Measurements from ENCODE around the gene RHEX.

RHEX gene

DNA sequence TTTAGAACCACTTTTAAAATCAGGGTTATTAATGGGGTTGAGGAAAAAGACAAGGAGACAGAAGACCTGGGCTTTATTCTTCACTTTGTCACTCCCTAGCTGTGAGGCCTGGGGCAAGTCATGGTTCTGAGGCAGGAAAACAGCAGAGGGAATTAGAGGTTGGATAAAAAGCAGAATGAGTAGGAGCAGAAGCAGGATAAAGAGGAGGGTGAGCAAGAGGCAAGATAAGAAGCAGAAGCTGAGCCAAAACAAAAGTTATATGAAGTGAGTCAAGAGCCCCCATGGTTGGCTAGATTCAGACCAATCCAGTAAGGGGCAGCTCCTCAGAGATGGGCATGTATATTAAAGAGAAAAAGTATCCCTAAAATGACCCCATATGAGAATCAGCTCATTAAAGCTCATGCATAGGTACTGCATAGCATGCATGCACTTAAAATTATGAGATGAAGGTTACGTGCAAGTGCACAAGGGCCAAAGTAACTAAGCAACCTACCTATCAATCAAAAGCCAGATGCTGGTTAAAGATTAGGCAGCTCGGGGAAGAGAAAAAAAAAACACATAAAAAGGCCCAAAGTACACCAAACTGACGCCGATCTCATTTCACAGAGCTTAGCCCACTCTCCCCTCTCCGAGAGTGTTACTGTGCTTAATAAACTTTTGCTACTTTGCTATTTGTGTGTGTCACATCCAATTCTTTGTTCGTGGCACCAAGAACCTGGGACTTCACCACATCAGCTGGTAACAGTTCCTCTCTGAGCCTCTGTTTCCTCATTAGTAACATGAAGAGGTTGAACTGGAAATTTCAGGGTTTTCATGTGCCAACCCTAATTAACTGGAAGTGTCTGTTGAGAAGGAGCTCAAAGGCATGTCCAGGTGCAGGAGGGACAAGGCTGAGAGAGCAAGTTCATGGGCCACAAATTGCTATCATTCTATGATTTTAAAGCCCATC is 62.0 kb downstream of the RHEX start:
- in situ Hi-C loops (cut with HindIII; ENCODE audit: low sequenced_read_pairs): loop anchor here (25.0 kb wide), 1 partner anchor 203 kb away; no protein-coding TSS in a partner anchor
- TF ChIP-seq, protein P1, sequence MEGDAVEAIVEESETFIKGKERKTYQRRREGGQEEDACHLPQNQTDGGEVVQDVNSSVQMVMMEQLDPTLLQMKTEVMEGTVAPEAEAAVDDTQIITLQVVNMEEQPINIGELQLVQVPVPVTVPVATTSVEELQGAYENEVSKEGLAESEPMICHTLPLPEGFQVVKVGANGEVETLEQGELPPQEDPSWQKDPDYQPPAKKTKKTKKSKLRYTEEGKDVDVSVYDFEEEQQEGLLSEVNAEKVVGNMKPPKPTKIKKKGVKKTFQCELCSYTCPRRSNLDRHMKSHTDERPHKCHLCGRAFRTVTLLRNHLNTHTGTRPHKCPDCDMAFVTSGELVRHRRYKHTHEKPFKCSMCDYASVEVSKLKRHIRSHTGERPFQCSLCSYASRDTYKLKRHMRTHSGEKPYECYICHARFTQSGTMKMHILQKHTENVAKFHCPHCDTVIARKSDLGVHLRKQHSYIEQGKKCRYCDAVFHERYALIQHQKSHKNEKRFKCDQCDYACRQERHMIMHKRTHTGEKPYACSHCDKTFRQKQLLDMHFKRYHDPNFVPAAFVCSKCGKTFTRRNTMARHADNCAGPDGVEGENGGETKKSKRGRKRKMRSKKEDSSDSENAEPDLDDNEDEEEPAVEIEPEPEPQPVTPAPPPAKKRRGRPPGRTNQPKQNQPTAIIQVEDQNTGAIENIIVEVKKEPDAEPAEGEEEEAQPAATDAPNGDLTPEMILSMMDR (IDR thresholded peaks at IDR 0.05; ENCODE audit: low read depth, low read length): no peak
- no peak for DNase-seq (ENCODE audit: low read depth, low spot score)
- H3K4me3 ChIP-seq (ENCODE audit: low read depth, low read length): no peak overlapping the region

DNA sequence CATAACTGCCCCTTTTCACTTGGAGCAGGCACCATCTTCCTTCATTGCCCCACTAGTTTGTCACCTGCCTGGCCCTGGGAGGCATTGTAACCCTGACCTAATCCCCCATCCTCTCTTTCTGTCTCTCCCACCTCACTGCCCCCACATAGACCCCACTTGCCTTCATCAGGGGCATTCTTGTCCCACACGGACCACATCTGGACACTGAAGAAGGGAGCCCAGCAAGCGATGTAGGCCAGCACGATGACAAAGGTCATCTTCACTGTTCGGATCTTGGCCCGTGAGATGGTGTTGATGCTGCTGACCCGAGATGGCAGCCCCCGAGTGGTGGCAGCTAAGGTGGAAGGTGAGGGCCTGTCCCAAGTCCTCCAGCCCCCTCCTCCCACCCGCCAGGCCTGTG is 62.8 kb downstream of the RHEX start:
- in situ Hi-C loops (cut with HindIII; ENCODE audit: low sequenced_read_pairs): loop anchor here (25.0 kb wide), 1 partner anchor 203 kb away; no protein-coding TSS in a partner anchor
- no peak for DNase-seq (ENCODE audit: low read depth, low spot score)
- no peak overlapping the region for H3K4me3 ChIP-seq (ENCODE audit: low read depth, low read length)
- TF ChIP-seq, protein P1 (IDR thresholded peaks at IDR 0.05; ENCODE audit: low read depth, low read length): no peak

DNA sequence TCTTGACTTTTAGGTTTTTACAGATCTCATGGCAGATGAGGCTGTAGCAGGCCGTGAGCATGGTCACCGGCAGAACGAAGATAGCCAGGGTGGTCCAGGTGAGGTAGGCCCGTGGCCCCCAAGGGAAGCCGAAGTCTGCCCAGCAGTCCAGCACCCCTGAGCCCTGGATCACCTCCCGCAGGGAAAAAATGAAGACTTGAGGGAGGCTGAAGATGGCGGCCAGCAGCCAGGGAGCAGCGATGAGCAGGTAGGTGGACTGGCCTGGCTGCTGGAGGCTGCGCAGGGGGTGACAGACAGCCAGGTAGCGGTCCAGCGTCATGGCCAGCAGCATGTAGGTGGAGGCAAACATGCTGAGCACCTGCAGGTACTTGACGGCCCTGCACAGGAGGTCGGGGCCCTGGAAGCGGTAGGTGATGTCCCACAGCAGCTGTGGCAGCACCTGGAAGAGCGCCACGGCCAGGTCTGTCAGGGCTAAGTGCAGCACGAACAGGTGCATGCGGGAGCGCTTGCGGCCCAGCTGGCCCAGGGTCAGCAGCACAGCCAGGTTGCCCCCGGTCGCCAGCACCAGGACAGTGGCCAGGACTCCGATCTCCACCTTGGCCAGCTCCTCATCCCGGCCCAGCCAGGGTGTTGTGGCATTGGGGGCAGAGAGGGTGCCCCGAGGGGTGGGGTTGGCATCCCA is 63.4 kb downstream of the RHEX start:
- TF ChIP-seq, protein P1 (IDR thresholded peaks at IDR 0.05; ENCODE audit: low read depth, low read length): no peak
- DNase-seq (ENCODE audit: low read depth, low spot score): no peak
- in situ Hi-C loops (cut with HindIII; ENCODE audit: low sequenced_read_pairs): loop anchor here (25.0 kb wide), 1 partner anchor 204 kb away; no protein-coding TSS in a partner anchor
- H3K4me3 ChIP-seq (ENCODE audit: low read depth, low read length): no peak overlapping the region

DNA sequence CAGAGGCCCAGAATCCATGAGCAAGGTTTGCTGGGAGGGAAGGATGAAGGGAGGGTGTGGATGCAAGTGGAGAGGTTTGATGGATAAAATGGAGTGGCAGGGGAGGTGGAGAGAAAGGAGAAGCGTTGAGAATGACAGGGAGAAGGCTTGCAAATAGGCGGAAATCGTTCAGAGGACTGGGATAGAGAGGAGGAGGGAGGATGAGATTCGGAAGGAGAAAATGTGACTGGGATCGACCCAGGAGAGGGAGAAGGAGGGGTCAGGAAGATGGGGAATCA is 63.8 kb downstream of the RHEX start:
- in situ Hi-C loops (cut with HindIII; ENCODE audit: low sequenced_read_pairs): loop anchor here (25.0 kb wide), 1 partner anchor 205 kb away; no protein-coding TSS in a partner anchor
- no peak for DNase-seq (ENCODE audit: low read depth, low spot score)
- H3K4me3 ChIP-seq (ENCODE audit: low read depth, low read length): no peak overlapping the region
- TF ChIP-seq, protein P1 (IDR thresholded peaks at IDR 0.05; ENCODE audit: low read depth, low read length): no peak

DNA sequence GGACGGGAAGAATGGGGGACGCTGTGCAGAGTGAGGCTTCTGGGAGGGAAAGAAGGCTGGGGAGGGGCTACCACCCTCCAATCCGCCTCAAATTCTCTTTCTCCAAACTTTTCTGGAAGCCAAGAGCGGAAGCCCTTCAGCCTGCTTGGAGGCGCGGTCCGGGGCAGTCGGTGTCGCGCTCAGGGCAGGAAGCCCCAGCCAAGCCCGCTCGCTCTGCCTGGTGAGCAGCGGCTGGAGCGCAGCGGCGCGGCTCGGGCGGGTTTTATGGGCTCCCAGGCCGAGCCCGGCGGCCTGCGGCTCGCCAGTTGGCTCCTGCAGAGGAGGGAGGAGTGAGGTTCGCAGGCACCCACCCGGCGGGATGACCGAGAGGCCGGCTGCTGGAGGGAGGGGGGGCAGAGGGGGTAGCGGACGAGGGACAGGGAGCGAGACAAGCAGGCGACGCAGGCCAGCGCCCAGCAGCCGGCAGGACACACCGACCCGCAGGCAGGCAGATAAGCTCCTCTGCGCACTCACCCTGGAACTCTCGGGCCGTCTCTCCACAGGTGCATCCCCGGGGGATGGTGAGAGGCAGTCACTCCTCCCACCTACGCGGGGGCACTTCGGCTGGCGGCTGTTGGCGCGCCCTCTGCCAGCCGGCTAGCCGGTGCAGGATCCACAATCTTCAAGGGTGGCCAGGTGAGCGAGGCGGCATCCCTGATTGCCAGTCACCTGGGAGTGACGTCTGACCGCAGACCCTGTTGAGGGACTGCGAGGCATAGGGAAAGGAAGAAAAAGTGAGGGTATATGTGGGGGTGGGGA is 64.4 kb downstream of the RHEX start, which contains the start of gene AVPR1B:
Gene AVPR1B (minus strand): TSS at position 238 of the 798 bp plus-strand sequence. CDS start 498 bp downstream, outside the sequence.
- TF ChIP-seq, protein P1 (IDR thresholded peaks at IDR 0.05; ENCODE audit: low read depth, low read length): no peak
- in situ Hi-C loops (cut with HindIII; ENCODE audit: low sequenced_read_pairs): loop anchor here (25.0 kb wide), 1 partner anchor 205 kb away; no protein-coding TSS in a partner anchor
- peak within 1 kb of the TSS; percentile 12 for H3K4me3 ChIP-seq (ENCODE audit: low read depth, low read length)
- peak; percentile 8 for DNase-seq (ENCODE audit: low read depth, low spot score)

DNA sequence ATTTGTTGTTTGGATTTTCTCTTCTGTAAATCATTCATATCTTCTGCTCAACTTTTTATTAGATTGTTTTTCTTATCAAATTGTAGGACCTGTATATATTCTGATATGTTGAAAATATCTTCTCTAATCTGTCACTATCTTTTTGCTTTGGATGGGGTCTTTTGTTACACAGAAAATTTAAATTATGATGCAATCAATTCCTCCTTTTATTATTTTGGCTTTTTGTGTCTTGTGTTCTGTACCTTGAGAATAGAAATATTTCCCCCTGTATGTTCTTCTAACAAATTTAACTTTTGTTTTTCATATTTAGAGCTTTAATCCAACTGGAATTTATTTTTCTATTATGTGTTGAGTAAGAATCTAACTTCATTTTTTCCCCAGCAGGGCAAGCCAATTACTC is 67.4 kb downstream of the RHEX start:
- H3K4me3 ChIP-seq (ENCODE audit: low read depth, low read length): no peak overlapping the region
- TF ChIP-seq, protein P1 (IDR thresholded peaks at IDR 0.05; ENCODE audit: low read depth, low read length): no peak
- in situ Hi-C loops (cut with HindIII; ENCODE audit: low sequenced_read_pairs): loop anchor here (25.0 kb wide), 1 partner anchor 208 kb away; no protein-coding TSS in a partner anchor
- no peak for DNase-seq (ENCODE audit: low read depth, low spot score)

Data from astrocyte of the spinal cord (primary cell).